Stimulated activated naive CD4-positive, alpha-beta T cell (primary cell): ENCODE measurements around the gene TDRD7.
"Not testable (repeated sequence)": the region's sequence is repeated elsewhere in the genome, so short reads cannot be mapped to it uniquely, and the experiment has no call there.

Source experiments
- DNase-seq, 6 experiments: peaks; one replicate each; lab custom pipeline; 2025; lab: John Stamatoyannopoulos, UW

Gene TDRD7

GRCh38 chr9:97419309-97419867, 7.5 kb downstream of the TDRD7 start:
- DNase-seq: no peak

- DNase-seq: no peak
These were observed 13.6 kb downstream of the TDRD7 start for GRCh38 chr9:97425336-97425972.

- no peak for DNase-seq
These were observed 14.1 kb downstream of the TDRD7 start for GRCh38 chr9:97425973-97426336.

GRCh38 chr9:97427885-97428284, 16.0 kb downstream of the TDRD7 start:
- no peak for DNase-seq

GRCh38 chr9:97430316-97431043, 18.6 kb downstream of the TDRD7 start:
- no peak for DNase-seq

- no peak for DNase-seq
These were observed 19.1 kb downstream of the TDRD7 start for GRCh38 chr9:97431044-97431441.

GRCh38 chr9:97431549-97432143, 19.8 kb downstream of the TDRD7 start:
- no peak for DNase-seq

GRCh38 chr9:97437051-97437600, 25.2 kb downstream of the TDRD7 start:
- DNase-seq: no peak

- DNase-seq: no peak
These were observed 26.4 kb downstream of the TDRD7 start for GRCh38 chr9:97438257-97438656.

- DNase-seq: no peak
These were observed 26.8 kb downstream of the TDRD7 start for GRCh38 chr9:97438666-97439065.

- no peak for DNase-seq
These were observed 28.3 kb downstream of the TDRD7 start for GRCh38 chr9:97440160-97440559.

GRCh38 chr9:97441729-97442128, 29.8 kb downstream of the TDRD7 start:
- DNase-seq: no peak

- no peak for DNase-seq
These were observed 33.3 kb downstream of the TDRD7 start for GRCh38 chr9:97445119-97445701.

GRCh38 chr9:97447001-97447400, 35.1 kb downstream of the TDRD7 start:
- DNase-seq: no peak

GRCh38 chr9:97453573-97453972, 41.7 kb downstream of the TDRD7 start:
- not testable (repeated sequence) for DNase-seq

- DNase-seq: not testable (repeated sequence)
These were observed 44.9 kb downstream of the TDRD7 start for GRCh38 chr9:97456841-97457240.

GRCh38 chr9:97459326-97459725, 47.4 kb downstream of the TDRD7 start:
- DNase-seq: no peak

- DNase-seq: no peak
These were observed 50.3 kb downstream of the TDRD7 start for GRCh38 chr9:97462159-97462558.

- no peak for DNase-seq
These were observed 51.0 kb downstream of the TDRD7 start for GRCh38 chr9:97462914-97463313.

GRCh38 chr9:97468658-97469448, 57.0 kb downstream of the TDRD7 start:
- DNase-seq: peak in 3 of 6 experiments; percentile 5 to 12 (median 8)

- DNase-seq: no peak
These were observed 58.2 kb downstream of the TDRD7 start for GRCh38 chr9:97470076-97470475.

- DNase-seq: no peak
These were observed 61.8 kb downstream of the TDRD7 start for GRCh38 chr9:97473717-97474116.
